ENCODE results near the gene CBLN3. TPM values are rescaled to one million over a fixed set of nuclear protein-coding genes. Genes with fewer than 3 reads are reported as not detected.

CBLN3 gene
- total RNA-seq, 1 experiment from 2014 or later: 0.94 TPM

DNA sequence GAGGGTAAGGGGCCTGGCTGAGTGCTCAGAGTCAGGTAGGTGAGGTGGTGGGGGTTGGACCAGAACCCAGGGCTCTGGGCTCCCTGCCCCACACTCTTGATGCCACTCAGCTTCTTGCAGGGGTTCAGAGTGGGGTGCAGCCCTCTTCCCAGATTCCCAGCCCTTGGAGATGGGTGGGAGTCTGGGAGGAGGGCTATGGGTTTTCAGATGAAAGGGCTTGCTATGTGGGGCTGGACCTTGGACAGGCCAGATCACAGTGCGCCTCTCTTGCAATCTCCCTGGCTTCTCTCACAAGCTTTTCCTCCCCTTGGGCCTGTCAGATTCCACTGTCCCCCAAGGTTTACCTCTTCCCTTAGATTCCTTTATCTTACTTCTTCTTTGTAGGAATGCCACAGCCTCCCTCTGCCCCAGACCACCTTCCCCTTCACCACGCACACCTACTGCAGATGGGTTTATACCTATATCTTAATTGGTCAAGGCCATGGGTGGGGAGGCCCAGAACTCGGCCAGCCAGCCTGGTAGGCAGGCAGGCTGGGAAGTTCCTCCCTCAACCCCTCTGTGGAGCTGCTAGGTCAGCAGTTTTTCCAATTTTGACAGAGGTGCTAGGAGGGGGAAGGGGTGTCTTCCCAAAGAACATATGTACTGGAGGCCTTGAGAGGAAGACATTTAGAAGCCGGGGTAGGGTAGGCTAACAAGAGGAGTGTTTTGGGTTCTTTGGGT lies 29.3 kb downstream of the CBLN3 start:
- H3K9me3 Mint-ChIP-seq: no peaks in the 10 kb centered on the region
- ATAC-seq: no peak
- DNase-seq (ENCODE audit: low spot score): no peak
- peak overlapping the region; percentile 83 for H3K4me3 Mint-ChIP-seq
- H3K4me1 Mint-ChIP-seq: peaks cover 58% of the 10 kb centered on the region
- CTCF ChIA-PET: interaction anchor here (3.6 to 4.3 kb wide), 3 partner anchors 31 to 66 kb away, joined by 28 to 66 read pairs (median 30); partner anchors contain the start of genes ADCY4, CBLN3 and KHNYN
- TF ChIP-seq TEAD4 (CRISPR knock-in tag; IDR thresholded peaks at IDR 0.05) (no peak), HMGA2 (CRISPR knock-in tag; IDR thresholded peaks at IDR 0.05) (no peak), TP53 (CRISPR knock-in tag; IDR thresholded peaks at IDR 0.05) (no peak), TEAD1 (CRISPR knock-in tag; IDR thresholded peaks at IDR 0.05) (no peak)
- H3K27ac Mint-ChIP-seq: no peak overlapping the region
- POLR2A ChIA-PET: interaction anchor here (0.7 to 1.0 kb wide), 2 partner anchors 16 to 33 kb away, joined by 3 read pairs; no protein-coding TSS in a partner anchor
- no peaks in the 10 kb centered on the region for H3K36me3 Mint-ChIP-seq
- peaks cover 14% of the 10 kb centered on the region for H3K27me3 Mint-ChIP-seq (ENCODE audit: low read depth)

- ChIA-PET CTCF (interaction anchor here (0.6 to 4.3 kb wide), 15 partner anchors 11 to 378 kb away, joined by 3 to 66 read pairs (median 6); partner anchors contain the start of genes ADCY4, CBLN3 and KHNYN), POLR2A (interaction anchor here (1.0 to 2.0 kb wide), 4 partner anchors 17 to 42 kb away, joined by 3 to 7 read pairs (median 3); no protein-coding TSS in a partner anchor)
- Mint-ChIP-seq H3K9me3 (no peaks in the 10 kb centered on the region), H3K36me3 (no peaks in the 10 kb centered on the region), H3K27me3 (ENCODE audit: low read depth) (peaks cover 14% of the 10 kb centered on the region), H3K4me3 (peak overlapping the region; percentile 83), H3K4me1 (peaks cover 54% of the 10 kb centered on the region), H3K27ac (no peak overlapping the region)
- no peak for DNase-seq (ENCODE audit: low spot score)
- TF ChIP-seq NFE2L1 (CRISPR knock-in tag; IDR thresholded peaks at IDR 0.05) (0 out of 2 replicates have a peak, but pooled peaks have one; percentile 26), HMGA2 (CRISPR knock-in tag; IDR thresholded peaks at IDR 0.05) (no peak)
- peak; percentile 21 for ATAC-seq
These were observed 30.0 kb downstream of the CBLN3 start for GRCh38 chr14:24399447-24399822.

- TF ChIP-seq ZSCAN18 (CRISPR knock-in tag; IDR thresholded peaks at IDR 0.05) (no peak), ZNF423 (CRISPR knock-in tag; IDR thresholded peaks at IDR 0.05) (peak; percentile 44; the same call in 1 of the 2 replicates)
- peak within 1 kb of the TSS; percentile 83 for H3K4me3 Mint-ChIP-seq
- DNase-seq (ENCODE audit: low spot score): peak; percentile 70
- ChIA-PET CTCF (interaction anchor here (0.6 to 4.3 kb wide), 20 partner anchors 9 to 379 kb away, joined by 3 to 66 read pairs (median 4); partner anchors contain the start of genes ADCY4, CBLN3, CIDEB and KHNYN), POLR2A (interaction anchor here (0.6 to 2.0 kb wide), 6 partner anchors 16 to 156 kb away, joined by 3 to 7 read pairs (median 4); no protein-coding TSS in a partner anchor)
- H3K9me3 Mint-ChIP-seq: no peaks in the 10 kb centered on the region
- ATAC-seq: peak; percentile 83
- H3K27me3 Mint-ChIP-seq (ENCODE audit: low read depth): peaks cover 14% of the 10 kb centered on the region
- H3K4me1 Mint-ChIP-seq: peaks cover 53% of the 10 kb centered on the region
- H3K27ac Mint-ChIP-seq: no peak within 1 kb of the TSS
- H3K36me3 Mint-ChIP-seq: no peaks in the 10 kb centered on the region
These were observed 30.6 kb downstream of the CBLN3 start, which contains the start of gene NYNRIN for GRCh38 chr14:24398653-24399446. TSS of gene NYNRIN (plus strand) at chr14:24399003. CDS start at chr14:24399247, 244 bp downstream.

DNA sequence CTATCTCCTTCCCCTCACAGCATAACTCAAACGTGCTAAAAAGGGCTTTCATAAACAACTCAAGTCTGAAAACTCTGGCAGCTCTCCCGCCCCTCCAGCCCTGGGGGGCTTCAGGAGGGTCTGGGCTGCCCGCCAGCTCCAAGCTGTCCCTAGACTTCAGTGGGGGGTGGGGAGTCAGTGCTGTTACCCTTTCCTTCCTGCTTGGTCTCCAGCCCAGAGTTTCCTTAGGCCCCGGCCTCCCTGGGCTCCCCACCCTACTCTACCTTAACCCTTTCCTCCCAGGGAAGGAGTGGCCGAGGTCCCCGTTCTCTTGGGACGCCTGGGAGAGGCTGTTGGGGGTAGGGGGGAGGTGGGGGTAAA lies 31.2 kb downstream of the CBLN3 start:
- peak; percentile 56 for ATAC-seq
- peak; percentile 64 for DNase-seq (ENCODE audit: low spot score)
- H3K4me3 Mint-ChIP-seq: peak overlapping the region; percentile 83

More for the DNA sequence above, 31.2 kb downstream of the CBLN3 start:
- H3K27me3 Mint-ChIP-seq (ENCODE audit: low read depth): peaks cover 14% of the 10 kb centered on the region
- no peak overlapping the region for H3K27ac Mint-ChIP-seq
- ChIA-PET POLR2A (interaction anchor here (0.6 to 2.0 kb wide), 5 partner anchors 15 to 155 kb away, joined by 3 to 7 read pairs (median 4); no protein-coding TSS in a partner anchor), CTCF (interaction anchor here (0.8 to 4.3 kb wide), 16 partner anchors 9 to 379 kb away, joined by 3 to 66 read pairs (median 6); partner anchors contain the start of genes ADCY4, CBLN3, CIDEB and KHNYN)
- peaks cover 48% of the 10 kb centered on the region for H3K4me1 Mint-ChIP-seq
- no peaks in the 10 kb centered on the region for H3K36me3 Mint-ChIP-seq
- peak; percentile 97 for TF ChIP-seq PRDM15 (CRISPR knock-in tag; IDR thresholded peaks at IDR 0.05)
- TF ChIP-seq NFE2L1 (CRISPR knock-in tag; IDR thresholded peaks at IDR 0.05): no peak
- H3K9me3 Mint-ChIP-seq: no peaks in the 10 kb centered on the region
